MM.1S (cell line): ENCODE data around the gene CASP7.
A peak's percentile ranks its signal among the peaks of the same experiment; 100 is the strongest.

Experiments
- DNase-seq: peaks from one replicate; pipeline ENCODE4 v3.0.0-alpha.2; 2015
- H2AFZ ChIP-seq: fragments of 300-600 bp; sonication (generic); 2 replicates; pipeline ENCODE4 v1.6.0; 2016; ENCODE audit warnings: antibody characterized with exemption, low read length
- H3F3A ChIP-seq: fragments of 300-600 bp; sonication (generic); 2 replicates; pipeline ENCODE4 v1.6.1; 2016; ENCODE audit warnings: mild to moderate bottlenecking, antibody characterized with exemption, low read length, moderate library complexity, mixed read lengths; ENCODE audit not compliant: insufficient read depth
- H3K27ac ChIP-seq: fragments of 300-600 bp; sonication (generic); 2 replicates; pipeline ENCODE4 v1.5.1; 2016; ENCODE audit warnings: mild to moderate bottlenecking, low read length
- H3K27me3 ChIP-seq: fragments of 300-600 bp; sonication (generic); replicated peaks from 2 replicates; pipeline ENCODE4 v1.6.0; 2016; ENCODE audit warnings: low read length; ENCODE audit not compliant: insufficient read depth
- H3K36me3 ChIP-seq: fragments of 300-600 bp; sonication (generic); replicated peaks from 2 replicates; pipeline ENCODE4 v1.6.1; 2016; ENCODE audit warnings: mild to moderate bottlenecking, low read length, mixed read lengths; ENCODE audit not compliant: insufficient read depth
- H3K4me1 ChIP-seq: fragments of 300-600 bp; sonication (generic); 2 replicates; pipeline ENCODE4 v1.6.1; 2016; ENCODE audit warnings: low read length, mixed read lengths
- H3K4me2 ChIP-seq: fragments of 300-600 bp; sonication (generic); 2 replicates; pipeline ENCODE4 v1.6.0; 2016; ENCODE audit warnings: low read depth, low read length
- H3K4me3 ChIP-seq: fragments of 300-600 bp; sonication (generic); 2 replicates; pipeline ENCODE4 v1.5.1; 2016; ENCODE audit warnings: low read length, mixed read lengths
- H3K79me2 ChIP-seq: fragments of 300-600 bp; sonication (generic); 2 replicates; pipeline ENCODE4 v1.6.1; 2016; ENCODE audit warnings: mixed run types, low read length, mixed read lengths
- H3K9ac ChIP-seq: fragments of 300-600 bp; sonication (generic); 2 replicates; pipeline ENCODE4 v1.6.1; 2016; ENCODE audit warnings: low read length, mixed read lengths
- H3K9me2 ChIP-seq: fragments of 300-600 bp; sonication (generic); replicated peaks from 2 replicates; pipeline ENCODE4 v1.6.1; 2016; ENCODE audit warnings: mild to moderate bottlenecking, low read length, mixed read lengths; ENCODE audit not compliant: insufficient read depth
- H3K9me3 ChIP-seq: fragments of 300-600 bp; sonication (generic); replicated peaks from 2 replicates; pipeline ENCODE4 v1.6.1; 2016; ENCODE audit warnings: mild to moderate bottlenecking, low read length, mixed read lengths; ENCODE audit not compliant: insufficient read depth
- H4K20me1 ChIP-seq: fragments of 300-600 bp; sonication (generic); 2 replicates; pipeline ENCODE4 v1.6.1; 2016; ENCODE audit warnings: mild to moderate bottlenecking, low read length, moderate library complexity, mixed read lengths; ENCODE audit not compliant: insufficient read depth
- EZH2 ChIP-seq: fragments of 300-600 bp; sonication (generic); optimal IDR thresholded peaks from 2 replicates; pipeline ENCODE3; 2017; ENCODE audit warnings: low read depth, mild to moderate bottlenecking, antibody characterized with exemption, low read length, mixed read lengths
- EZH2phosphoT487 ChIP-seq: fragments of 300-600 bp; sonication (generic); IDR thresholded peaks from 2 replicates; pipeline ENCODE4 v1.6.1; 2018; ENCODE audit warnings: antibody characterized with exemption, low read length
- TF ChIP-seq, protein P1 (sequence below): fragments of 300-600 bp; sonication (generic); IDR thresholded peaks from 2 replicates; pipeline ENCODE4 v1.5.1; 2016; ENCODE audit warnings: antibody characterized with exemption, low read length, mixed read lengths

The CASP7 gene

GRCh38 chr10:113743594-113743993 is 63.9 kb downstream of the CASP7 start:
- Histone ChIP-seq H3K9ac (no peak overlapping the region), H2AFZ (no peak overlapping the region), H3F3A (no peaks in the 10 kb centered on the region), H3K36me3 (no peaks in the 10 kb centered on the region), H3K79me2 (no peaks in the 10 kb centered on the region), H3K9me2 (no peaks in the 10 kb centered on the region), H3K4me1 (no peaks in the 10 kb centered on the region), H4K20me1 (no peaks in the 10 kb centered on the region), H3K9me3 (no peaks in the 10 kb centered on the region), H3K27me3 (no peaks in the 10 kb centered on the region), H3K27ac (no peak overlapping the region), H3K4me3 (no peak overlapping the region), H3K4me2 (no peak overlapping the region)
- no peak for DNase-seq
- TF ChIP-seq, protein P1, sequence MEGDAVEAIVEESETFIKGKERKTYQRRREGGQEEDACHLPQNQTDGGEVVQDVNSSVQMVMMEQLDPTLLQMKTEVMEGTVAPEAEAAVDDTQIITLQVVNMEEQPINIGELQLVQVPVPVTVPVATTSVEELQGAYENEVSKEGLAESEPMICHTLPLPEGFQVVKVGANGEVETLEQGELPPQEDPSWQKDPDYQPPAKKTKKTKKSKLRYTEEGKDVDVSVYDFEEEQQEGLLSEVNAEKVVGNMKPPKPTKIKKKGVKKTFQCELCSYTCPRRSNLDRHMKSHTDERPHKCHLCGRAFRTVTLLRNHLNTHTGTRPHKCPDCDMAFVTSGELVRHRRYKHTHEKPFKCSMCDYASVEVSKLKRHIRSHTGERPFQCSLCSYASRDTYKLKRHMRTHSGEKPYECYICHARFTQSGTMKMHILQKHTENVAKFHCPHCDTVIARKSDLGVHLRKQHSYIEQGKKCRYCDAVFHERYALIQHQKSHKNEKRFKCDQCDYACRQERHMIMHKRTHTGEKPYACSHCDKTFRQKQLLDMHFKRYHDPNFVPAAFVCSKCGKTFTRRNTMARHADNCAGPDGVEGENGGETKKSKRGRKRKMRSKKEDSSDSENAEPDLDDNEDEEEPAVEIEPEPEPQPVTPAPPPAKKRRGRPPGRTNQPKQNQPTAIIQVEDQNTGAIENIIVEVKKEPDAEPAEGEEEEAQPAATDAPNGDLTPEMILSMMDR, result no peak
- TF ChIP-seq EZH2phosphoT487 (no peak), EZH2 (no peak)

GRCh38 chr10:113745374-113745773 is 65.7 kb downstream of the CASP7 start:
- Histone ChIP-seq H3K36me3 (no peaks in the 10 kb centered on the region), H3K79me2 (no peaks in the 10 kb centered on the region), H3K4me3 (no peak overlapping the region), H4K20me1 (no peaks in the 10 kb centered on the region), H3K9me2 (no peaks in the 10 kb centered on the region), H3K9me3 (no peaks in the 10 kb centered on the region), H3K4me1 (no peaks in the 10 kb centered on the region), H3K27ac (no peak overlapping the region), H2AFZ (no peak overlapping the region), H3K27me3 (no peaks in the 10 kb centered on the region), H3F3A (no peaks in the 10 kb centered on the region), H3K9ac (no peak overlapping the region), H3K4me2 (no peak overlapping the region)
- TF ChIP-seq EZH2, result no peak
- no peak for TF ChIP-seq EZH2phosphoT487
- no peak for DNase-seq

DNA sequence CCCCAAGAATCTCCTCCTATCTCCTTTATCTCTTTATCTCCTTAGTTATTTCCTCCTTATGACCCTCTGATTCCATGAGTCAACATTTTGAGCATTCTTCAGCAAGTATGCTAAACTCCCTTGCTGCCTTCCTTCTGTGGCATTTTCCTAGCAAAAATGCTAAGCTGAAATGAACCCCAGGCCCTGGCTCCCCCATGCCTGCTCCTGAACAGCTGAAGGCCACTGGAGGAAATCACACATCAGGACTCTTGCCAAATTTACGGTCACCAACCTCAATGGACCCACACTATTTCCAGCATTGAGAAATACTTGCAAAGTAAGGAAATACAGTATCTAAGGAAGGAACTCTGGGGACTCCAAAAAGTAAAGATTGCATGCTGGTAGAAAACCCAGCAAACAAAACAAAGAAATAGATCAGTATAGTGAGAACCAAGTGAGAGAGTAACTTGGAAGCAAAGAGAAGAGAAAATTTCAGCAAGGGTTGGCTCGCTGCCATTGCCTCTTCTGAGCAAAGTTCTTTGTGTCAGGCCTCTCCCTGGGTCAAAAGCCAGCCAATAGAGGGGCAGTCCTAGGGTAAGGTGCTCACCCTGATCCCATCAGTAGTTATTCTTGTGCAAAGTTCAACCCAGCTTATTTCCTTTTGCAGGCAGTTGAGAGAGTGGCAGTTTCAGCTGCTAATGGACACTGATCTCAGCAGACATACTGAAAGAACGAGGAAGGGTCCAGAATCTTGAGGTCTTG is 66.7 kb downstream of the CASP7 start:
- no peak overlapping the region for H3K27ac ChIP-seq
- TF ChIP-seq, protein P1, result no peak
- TF ChIP-seq EZH2phosphoT487 (no peak), EZH2 (no peak)
- no peak for DNase-seq

GRCh38 chr10:113751181-113751732 is 71.5 kb downstream of the CASP7 start, which contains the start of gene PLEKHS1:
Gene PLEKHS1 (plus strand): TSS chr10:113751682. CDS start chr10:113755278, 3,596 bp downstream.
- Histone ChIP-seq H3K4me2 (no peak within 1 kb of the TSS), H3K79me2 (no peaks in the 10 kb centered on the region), H3F3A (no peaks in the 10 kb centered on the region), H3K4me3 (no peak within 1 kb of the TSS), H3K9me3 (no peaks in the 10 kb centered on the region), H3K36me3 (no peaks in the 10 kb centered on the region), H3K27me3 (no peaks in the 10 kb centered on the region), H3K4me1 (no peaks in the 10 kb centered on the region), H3K27ac (no peak within 1 kb of the TSS), H3K9ac (no peak within 1 kb of the TSS), H4K20me1 (no peaks in the 10 kb centered on the region), H3K9me2 (no peaks in the 10 kb centered on the region), H2AFZ (no peak within 1 kb of the TSS)
- TF ChIP-seq, protein P1, result no peak
- no peak for TF ChIP-seq EZH2phosphoT487
- no peak for TF ChIP-seq EZH2
- DNase-seq, result peak; percentile 7

More for the DNA sequence above, 66.7 kb downstream of the CASP7 start:
- Histone ChIP-seq H3K4me1 (no peaks in the 10 kb centered on the region), H3F3A (no peaks in the 10 kb centered on the region), H3K79me2 (no peaks in the 10 kb centered on the region), H3K27me3 (no peaks in the 10 kb centered on the region), H3K9me2 (no peaks in the 10 kb centered on the region), H3K4me2 (no peak overlapping the region), H3K36me3 (no peaks in the 10 kb centered on the region), H3K9ac (no peak overlapping the region), H3K4me3 (no peak overlapping the region), H4K20me1 (no peaks in the 10 kb centered on the region), H3K9me3 (no peaks in the 10 kb centered on the region), H2AFZ (no peak overlapping the region)
